Panc1 (cell line): Measurements from ENCODE around the gene ELF4. TPM values are rescaled to one million over a fixed set of nuclear protein-coding genes. Genes with fewer than 3 reads are reported as not detected.

Source experiments
- ATAC-seq: fragments of 200-7000 bp; cut with Tn5 transposase; 2 replicates; pipeline ENCODE4 v1.9.1; 2020; ENCODE audit warnings: mild to moderate bottlenecking, moderate library complexity
- BruUV-seq: library from RNA; stranded (reverse); fragments of 400-500 nt; replicated peaks from 2 replicates; lab custom pipeline; 2021; lab: Mats Ljungman, UMichigan
- CTCF ChIA-PET: fragments of 300-600 bp; sonication (Branson Sonifier 250); formaldehyde crosslinking; loops from one replicate; lab custom pipeline; 2022; ENCODE audit warnings: antibody characterized with exemption; lab: Charles Lee
- POLR2A ChIA-PET: fragments of 300-600 bp; sonication (Branson Sonifier 250); formaldehyde crosslinking; loops from one replicate; lab custom pipeline; 2022; ENCODE audit warnings: antibody characterized with exemption; lab: Charles Lee
- DNase-seq: peaks from one replicate; pipeline ENCODE4 v3.0.0-alpha.2; 2010; ENCODE audit warnings: low read depth, low spot score
- H3K27ac ChIP-seq: 2 replicates; pipeline ENCODE4 v1.5.1; 2011; ENCODE audit warnings: mild to moderate bottlenecking, low read length, inconsistent platforms
- H3K27me3 ChIP-seq: fragments of 200-500 bp; sonication (Bioruptor generic); 2 replicates; pipeline ENCODE4 v1.6.0; 2014; ENCODE audit warnings: low read length, inconsistent platforms; ENCODE audit not compliant: control insufficient read depth, insufficient read depth
- H3K36me3 ChIP-seq: fragments of 200-500 bp; sonication (Bioruptor generic); 2 replicates; pipeline ENCODE4 v1.5.1; 2014; ENCODE audit warnings: inconsistent platforms, mild to moderate bottlenecking, low read length, moderate library complexity; ENCODE audit not compliant: control insufficient read depth, insufficient read depth
- H3K4me1 ChIP-seq: 2 replicates; pipeline ENCODE4 v1.5.1; 2011; ENCODE audit warnings: inconsistent platforms, mild to moderate bottlenecking, low read length, moderate library complexity; ENCODE audit not compliant: control insufficient read depth, insufficient read depth
- H3K4me3 ChIP-seq, 2 experiments: 2 replicates each; pipeline ENCODE4 v1.5.1; 2011 to 2012; ENCODE audit warnings: low read depth in 2 of 2, low read length in 2 of 2, mild to moderate bottlenecking in 2 of 2, inconsistent platforms in 1 of 2, moderate library complexity in 1 of 2
- H3K9me3 ChIP-seq: fragments of 200-500 bp; sonication (Bioruptor generic); 2 replicates; pipeline ENCODE4 v1.5.1; 2014; ENCODE audit warnings: low read depth, mild to moderate bottlenecking, inconsistent platforms, low read length, moderate library complexity; ENCODE audit not compliant: control insufficient read depth, insufficient read depth
- POLR2AphosphoS5 ChIP-seq: IDR thresholded peaks from 2 replicates; pipeline ENCODE4 v1.6.1; 2012; ENCODE audit warnings: mild to moderate bottlenecking, low read depth, low read length, moderate library complexity
- SIN3A ChIP-seq: IDR thresholded peaks from 2 replicates; pipeline ENCODE4 v1.6.1; 2012; ENCODE audit warnings: low read depth, mild to moderate bottlenecking, low read length, moderate library complexity, borderline replicate concordance; ENCODE audit not compliant: insufficient read depth
- TCF7L2 ChIP-seq: IDR thresholded peaks from 2 replicates; pipeline ENCODE4 v1.6.1; 2011; ENCODE audit warnings: mild to moderate bottlenecking, low read depth, low read length, inconsistent platforms
- in situ Hi-C: cut with HindIII; loops from 2 replicates; pipeline ENCODE4 v1.10.0; 2016; ENCODE audit warnings: low sequenced_read_pairs, low pct_unique_long_range_greater_than_20kb
- intact Hi-C: fragments of 100-400 bp; cut with micrococcal nuclease; formaldehyde crosslinking; loops from one replicate; pipeline ENCODE4 v1.10.0; 2022; ENCODE audit not compliant: unreplicated experiment
- total RNA-seq: library from RNA; stranded (reverse); gene quantifications from one replicate; pipeline ENCODE4 v1.2.1, GENCODE V29; 2021; ENCODE audit not compliant: unreplicated experiment
- TF ChIP-seq, protein P1 (sequence below), 2 experiments: IDR thresholded peaks; 2 replicates each; pipeline ENCODE4 v1.6.1; 2011 to 2012; ENCODE audit warnings: low read depth in 2 of 2, control low read depth in 1 of 2, low read length in 1 of 2, mild to moderate bottlenecking in 1 of 2, moderate library complexity in 1 of 2; ENCODE audit not compliant: insufficient read depth in 1 of 2
- TF ChIP-seq, protein P2 (sequence below): fragments of 450-650 bp; IDR thresholded peaks from 2 replicates; pipeline ENCODE4 v1.5.1; 2017; ENCODE audit warnings: mild to moderate bottlenecking

ELF4 gene
- total RNA-seq, 1 experiment from 2014 or later = 48.0 TPM

DNA sequence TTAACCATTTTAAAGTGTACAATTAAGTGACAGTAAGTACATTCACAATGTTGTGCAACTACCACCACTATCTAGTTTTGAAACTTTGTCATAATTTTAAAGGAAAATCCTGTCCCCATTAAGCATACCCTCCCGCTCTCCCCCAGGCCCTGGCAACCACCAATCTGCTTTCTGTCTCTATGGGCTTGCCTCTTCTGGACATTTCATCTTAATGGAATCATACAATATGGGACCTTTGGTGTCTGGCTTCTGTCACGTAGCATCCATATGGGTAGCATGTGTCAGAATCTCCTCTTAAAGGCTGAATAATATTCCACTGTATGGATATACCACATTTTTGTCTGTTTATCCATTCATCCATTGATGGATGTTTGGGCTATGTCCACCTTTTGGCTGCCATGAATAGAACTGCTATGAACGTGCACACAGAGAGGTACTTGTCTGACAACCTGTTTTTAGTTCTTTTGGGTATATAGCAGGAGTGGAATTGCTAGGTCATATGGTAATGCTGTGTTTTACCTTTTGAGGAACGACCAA lies 61.5 kb downstream of the ELF4 start:
- no peaks in the 10 kb centered on the region for H3K4me1 ChIP-seq
- TF ChIP-seq POLR2AphosphoS5 (no peak), SIN3A (no peak), TCF7L2 (no peak)
- TF ChIP-seq, protein P1, sequence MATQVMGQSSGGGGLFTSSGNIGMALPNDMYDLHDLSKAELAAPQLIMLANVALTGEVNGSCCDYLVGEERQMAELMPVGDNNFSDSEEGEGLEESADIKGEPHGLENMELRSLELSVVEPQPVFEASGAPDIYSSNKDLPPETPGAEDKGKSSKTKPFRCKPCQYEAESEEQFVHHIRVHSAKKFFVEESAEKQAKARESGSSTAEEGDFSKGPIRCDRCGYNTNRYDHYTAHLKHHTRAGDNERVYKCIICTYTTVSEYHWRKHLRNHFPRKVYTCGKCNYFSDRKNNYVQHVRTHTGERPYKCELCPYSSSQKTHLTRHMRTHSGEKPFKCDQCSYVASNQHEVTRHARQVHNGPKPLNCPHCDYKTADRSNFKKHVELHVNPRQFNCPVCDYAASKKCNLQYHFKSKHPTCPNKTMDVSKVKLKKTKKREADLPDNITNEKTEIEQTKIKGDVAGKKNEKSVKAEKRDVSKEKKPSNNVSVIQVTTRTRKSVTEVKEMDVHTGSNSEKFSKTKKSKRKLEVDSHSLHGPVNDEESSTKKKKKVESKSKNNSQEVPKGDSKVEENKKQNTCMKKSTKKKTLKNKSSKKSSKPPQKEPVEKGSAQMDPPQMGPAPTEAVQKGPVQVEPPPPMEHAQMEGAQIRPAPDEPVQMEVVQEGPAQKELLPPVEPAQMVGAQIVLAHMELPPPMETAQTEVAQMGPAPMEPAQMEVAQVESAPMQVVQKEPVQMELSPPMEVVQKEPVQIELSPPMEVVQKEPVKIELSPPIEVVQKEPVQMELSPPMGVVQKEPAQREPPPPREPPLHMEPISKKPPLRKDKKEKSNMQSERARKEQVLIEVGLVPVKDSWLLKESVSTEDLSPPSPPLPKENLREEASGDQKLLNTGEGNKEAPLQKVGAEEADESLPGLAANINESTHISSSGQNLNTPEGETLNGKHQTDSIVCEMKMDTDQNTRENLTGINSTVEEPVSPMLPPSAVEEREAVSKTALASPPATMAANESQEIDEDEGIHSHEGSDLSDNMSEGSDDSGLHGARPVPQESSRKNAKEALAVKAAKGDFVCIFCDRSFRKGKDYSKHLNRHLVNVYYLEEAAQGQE (IDR thresholded peaks at IDR 0.05; ENCODE audit: insufficient read depth in 1 of 2, low read depth in 2 of 2, low read length in 1 of 2) = no peak
- TF ChIP-seq, protein P2, sequence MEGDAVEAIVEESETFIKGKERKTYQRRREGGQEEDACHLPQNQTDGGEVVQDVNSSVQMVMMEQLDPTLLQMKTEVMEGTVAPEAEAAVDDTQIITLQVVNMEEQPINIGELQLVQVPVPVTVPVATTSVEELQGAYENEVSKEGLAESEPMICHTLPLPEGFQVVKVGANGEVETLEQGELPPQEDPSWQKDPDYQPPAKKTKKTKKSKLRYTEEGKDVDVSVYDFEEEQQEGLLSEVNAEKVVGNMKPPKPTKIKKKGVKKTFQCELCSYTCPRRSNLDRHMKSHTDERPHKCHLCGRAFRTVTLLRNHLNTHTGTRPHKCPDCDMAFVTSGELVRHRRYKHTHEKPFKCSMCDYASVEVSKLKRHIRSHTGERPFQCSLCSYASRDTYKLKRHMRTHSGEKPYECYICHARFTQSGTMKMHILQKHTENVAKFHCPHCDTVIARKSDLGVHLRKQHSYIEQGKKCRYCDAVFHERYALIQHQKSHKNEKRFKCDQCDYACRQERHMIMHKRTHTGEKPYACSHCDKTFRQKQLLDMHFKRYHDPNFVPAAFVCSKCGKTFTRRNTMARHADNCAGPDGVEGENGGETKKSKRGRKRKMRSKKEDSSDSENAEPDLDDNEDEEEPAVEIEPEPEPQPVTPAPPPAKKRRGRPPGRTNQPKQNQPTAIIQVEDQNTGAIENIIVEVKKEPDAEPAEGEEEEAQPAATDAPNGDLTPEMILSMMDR = no peak
- H3K27ac ChIP-seq = no peak overlapping the region
- CTCF ChIA-PET = no interaction called here
- no peaks in the 10 kb centered on the region for H3K27me3 ChIP-seq
- H3K4me3 ChIP-seq = no peak overlapping the region
- no peak for ATAC-seq
- in situ Hi-C loops (no loop called here), intact Hi-C loops (no loop called here)
- peaks cover 21% of the 10 kb centered on the region for H3K36me3 ChIP-seq
- no TSS peak for BruUV-seq
- DNase-seq = no peak
- POLR2A ChIA-PET = no interaction called here
- no peaks in the 10 kb centered on the region for H3K9me3 ChIP-seq

DNA sequence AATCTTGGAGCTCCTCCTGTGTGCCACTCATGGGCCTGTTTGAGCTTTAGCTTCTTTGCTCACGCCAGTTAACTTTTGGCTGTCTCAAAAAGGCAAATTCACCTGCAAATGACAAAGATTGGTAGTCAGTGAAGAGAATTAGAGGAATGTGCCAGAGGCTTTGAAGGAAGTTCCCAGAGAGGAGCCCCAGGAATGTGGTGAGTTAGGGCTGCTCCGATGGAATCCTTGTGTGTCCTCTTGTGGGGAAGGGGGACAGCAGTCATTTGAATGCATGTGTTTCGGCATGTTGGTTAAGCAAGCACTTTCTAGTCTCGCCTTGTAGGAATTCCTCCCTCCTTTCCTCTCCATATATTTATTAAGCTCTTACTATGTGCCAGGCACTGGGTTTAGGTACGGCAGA lies 62.9 kb downstream of the ELF4 start:
- ATAC-seq = no peak
- no peak for TF ChIP-seq SIN3A
- TF ChIP-seq, protein P2 = no peak
- no peak for TF ChIP-seq POLR2AphosphoS5
- TF ChIP-seq, protein P1 (IDR thresholded peaks at IDR 0.05; ENCODE audit: insufficient read depth in 1 of 2, low read depth in 2 of 2, low read length in 1 of 2) = no peak
- TF ChIP-seq TCF7L2 = no peak
- H3K4me3 ChIP-seq = no peak overlapping the region
- POLR2A ChIA-PET = interaction anchor here (0.5 kb wide), 1 partner anchor 19 kb away, joined by 12 read pairs; no protein-coding TSS in a partner anchor
- CTCF ChIA-PET = no interaction called here
- no peaks in the 10 kb centered on the region for H3K4me1 ChIP-seq
- intact Hi-C loops (no loop called here), in situ Hi-C loops (no loop called here)
- DNase-seq = no peak
- peaks cover 16% of the 10 kb centered on the region for H3K36me3 ChIP-seq
- BruUV-seq = no TSS peak
- H3K27ac ChIP-seq = no peak overlapping the region
- no peaks in the 10 kb centered on the region for H3K9me3 ChIP-seq
- no peaks in the 10 kb centered on the region for H3K27me3 ChIP-seq
